Activated T-cell treated with anti-CD3 and anti-CD28 coated beads, Interleukin-2, amount 50 U/mL, for 24 hours (primary cell): ENCODE measurements around the gene RCCD1.

Experiments
- DNase-seq: peaks from one replicate; pipeline ENCODE4 v3.0.0-alpha.2; 2020
- H3K27ac Mint-ChIP-seq: 2 replicates; pipeline ENCODE4 v1.8.0; 2020; ENCODE audit warnings: mild to moderate bottlenecking, mixed read lengths
- H3K27me3 Mint-ChIP-seq: 2 replicates; pipeline ENCODE4 v1.8.0; 2020; ENCODE audit warnings: mixed read lengths
- H3K36me3 Mint-ChIP-seq: 2 replicates; pipeline ENCODE4 v1.8.0; 2020; ENCODE audit warnings: low read depth, mixed read lengths
- H3K4me1 Mint-ChIP-seq: 2 replicates; pipeline ENCODE4 v1.8.0; 2020; ENCODE audit warnings: low read depth, mixed read lengths
- H3K4me3 Mint-ChIP-seq: 2 replicates; pipeline ENCODE4 v1.8.0; 2020; ENCODE audit warnings: mild to moderate bottlenecking, moderate library complexity, mixed read lengths
- H3K9me3 Mint-ChIP-seq: 2 replicates; pipeline ENCODE4 v1.8.0; 2020; ENCODE audit warnings: mixed read lengths

Gene RCCD1

GRCh38 chr15:90989040-90989768, 34.5 kb downstream of the RCCD1 start:
- no peak overlapping the region for H3K4me3 Mint-ChIP-seq
- no peaks in the 10 kb centered on the region for H3K9me3 Mint-ChIP-seq
- no peaks in the 10 kb centered on the region for H3K27me3 Mint-ChIP-seq
- DNase-seq: no peak
- peaks cover 27% of the 10 kb centered on the region for H3K36me3 Mint-ChIP-seq
- peaks cover 31% of the 10 kb centered on the region for H3K4me1 Mint-ChIP-seq
- H3K27ac Mint-ChIP-seq: no peak overlapping the region

- Mint-ChIP-seq H3K9me3 (no peaks in the 10 kb centered on the region), H3K4me1 (peaks cover 36% of the 10 kb centered on the region), H3K27ac (no peak overlapping the region), H3K36me3 (peaks cover 29% of the 10 kb centered on the region), H3K27me3 (no peaks in the 10 kb centered on the region), H3K4me3 (no peak overlapping the region)
- no peak for DNase-seq
Measured at GRCh38 chr15:90990446-90990845, 35.8 kb downstream of the RCCD1 start.

GRCh38 chr15:90991587-90992285, 37.1 kb downstream of the RCCD1 start:
- peaks cover 43% of the 10 kb centered on the region for H3K4me1 Mint-ChIP-seq
- H3K36me3 Mint-ChIP-seq: peaks cover 29% of the 10 kb centered on the region
- no peaks in the 10 kb centered on the region for H3K27me3 Mint-ChIP-seq
- no peak for DNase-seq
- no peaks in the 10 kb centered on the region for H3K9me3 Mint-ChIP-seq
- no peak overlapping the region for H3K27ac Mint-ChIP-seq
- H3K4me3 Mint-ChIP-seq: peak overlapping the region; percentile 2

- Mint-ChIP-seq H3K27me3 (no peaks in the 10 kb centered on the region), H3K4me3 (peak overlapping the region; percentile 100), H3K27ac (peak overlapping the region; percentile 100), H3K36me3 (peaks cover 50% of the 10 kb centered on the region), H3K4me1 (peaks cover 28% of the 10 kb centered on the region), H3K9me3 (no peaks in the 10 kb centered on the region)
- DNase-seq: no peak
Measured at GRCh38 chr15:90994059-90994416, 39.4 kb downstream of the RCCD1 start.

GRCh38 chr15:90994417-90995311, 40.0 kb downstream of the RCCD1 start, which contains the start of gene PRC1:
Gene PRC1 (minus strand): TSS chr15:90994535. CDS start chr15:90994417, 118 bp downstream.
- peaks cover 56% of the 10 kb centered on the region for H3K36me3 Mint-ChIP-seq
- peak within 1 kb of the TSS; percentile 100 for H3K4me3 Mint-ChIP-seq
- H3K27ac Mint-ChIP-seq: peak within 1 kb of the TSS; percentile 100
- H3K4me1 Mint-ChIP-seq: peaks cover 28% of the 10 kb centered on the region
- H3K27me3 Mint-ChIP-seq: no peaks in the 10 kb centered on the region
- DNase-seq: peak; percentile 97
- no peaks in the 10 kb centered on the region for H3K9me3 Mint-ChIP-seq

- DNase-seq: no peak
- peaks cover 12% of the 10 kb centered on the region for H3K4me1 Mint-ChIP-seq
- H3K36me3 Mint-ChIP-seq: peaks cover 80% of the 10 kb centered on the region
- H3K27me3 Mint-ChIP-seq: no peaks in the 10 kb centered on the region
- no peak overlapping the region for H3K4me3 Mint-ChIP-seq
- H3K27ac Mint-ChIP-seq: peak overlapping the region; percentile 41
- no peaks in the 10 kb centered on the region for H3K9me3 Mint-ChIP-seq
Measured at GRCh38 chr15:90998737-90999136, 44.1 kb downstream of the RCCD1 start.

- Mint-ChIP-seq H3K36me3 (peaks cover 89% of the 10 kb centered on the region), H3K9me3 (no peaks in the 10 kb centered on the region), H3K27ac (peak overlapping the region; percentile 30), H3K27me3 (no peaks in the 10 kb centered on the region), H3K4me1 (peaks cover under 1% of the 10 kb centered on the region), H3K4me3 (no peak overlapping the region)
- DNase-seq: no peak
Measured at GRCh38 chr15:91001209-91001608, 46.5 kb downstream of the RCCD1 start.

- no peaks in the 10 kb centered on the region for H3K9me3 Mint-ChIP-seq
- no peaks in the 10 kb centered on the region for H3K27me3 Mint-ChIP-seq
- H3K4me1 Mint-ChIP-seq: no peaks in the 10 kb centered on the region
- H3K36me3 Mint-ChIP-seq: peaks cover 85% of the 10 kb centered on the region
- DNase-seq: no peak
- no peak overlapping the region for H3K4me3 Mint-ChIP-seq
- no peak overlapping the region for H3K27ac Mint-ChIP-seq
Measured at GRCh38 chr15:91007266-91007665, 52.6 kb downstream of the RCCD1 start.
